Measurements from ENCODE around the gene SDC1.

Gene SDC1

DNA sequence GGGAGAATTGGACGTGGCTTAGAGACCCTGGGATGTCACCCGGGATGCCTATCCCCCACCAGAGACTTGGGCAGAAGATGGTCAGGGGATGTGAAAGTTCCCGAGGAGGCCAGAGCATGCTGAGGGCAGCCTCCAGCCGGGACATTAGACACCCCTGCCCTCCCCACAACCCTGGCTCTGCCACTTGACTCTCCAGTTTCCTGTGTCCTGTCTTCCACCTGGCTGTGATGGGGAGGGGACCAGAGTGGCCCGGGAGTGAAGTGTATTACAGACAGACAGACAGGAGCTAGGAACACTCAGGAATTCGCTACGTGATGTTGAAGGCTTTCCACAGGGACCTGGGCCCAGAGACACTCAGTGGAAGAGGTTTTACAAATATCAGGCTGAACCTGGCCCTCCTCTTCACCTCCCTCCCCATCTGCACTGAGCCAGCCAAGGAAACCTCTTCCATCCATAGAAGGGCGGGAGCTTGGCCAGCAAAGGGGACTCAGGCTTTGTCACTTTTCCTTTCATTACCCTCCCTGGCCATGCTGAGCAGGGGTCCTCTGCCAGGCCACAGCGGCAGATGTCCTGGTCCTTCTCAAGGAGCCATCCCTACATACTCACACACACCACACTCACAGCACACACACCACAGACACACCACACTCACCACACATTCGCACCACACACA lies 60.7 kb downstream of the SDC1 start:
- no peak for DNase-seq (ENCODE audit: low read depth)
- H3K4me3 ChIP-seq (ENCODE audit: low read depth, low read length) = no peak overlapping the region
- TF ChIP-seq CTCF (IDR thresholded peaks at IDR 0.05; ENCODE audit: control insufficient read depth, extremely low read depth, insufficient read depth) = no peak

GRCh38 chr2:20159411-20160070 lies 65.4 kb downstream of the SDC1 start:
- no peak overlapping the region for H3K4me3 ChIP-seq (ENCODE audit: low read depth, low read length)
- TF ChIP-seq CTCF (IDR thresholded peaks at IDR 0.05; ENCODE audit: control insufficient read depth, extremely low read depth, insufficient read depth) = no peak
- DNase-seq (ENCODE audit: low read depth) = no peak

- H3K4me3 ChIP-seq (ENCODE audit: low read depth, low read length) = no peak overlapping the region
- TF ChIP-seq CTCF (IDR thresholded peaks at IDR 0.05; ENCODE audit: control insufficient read depth, extremely low read depth, insufficient read depth) = no peak
- no peak for DNase-seq (ENCODE audit: low read depth)
Measured at GRCh38 chr2:20157193-20157891, 67.6 kb downstream of the SDC1 start.

GRCh38 chr2:20156836-20157192 lies 68.1 kb downstream of the SDC1 start:
- TF ChIP-seq CTCF (IDR thresholded peaks at IDR 0.05; ENCODE audit: control insufficient read depth, extremely low read depth, insufficient read depth) = no peak
- DNase-seq (ENCODE audit: low read depth) = no peak
- H3K4me3 ChIP-seq (ENCODE audit: low read depth, low read length) = no peak overlapping the region

DNA sequence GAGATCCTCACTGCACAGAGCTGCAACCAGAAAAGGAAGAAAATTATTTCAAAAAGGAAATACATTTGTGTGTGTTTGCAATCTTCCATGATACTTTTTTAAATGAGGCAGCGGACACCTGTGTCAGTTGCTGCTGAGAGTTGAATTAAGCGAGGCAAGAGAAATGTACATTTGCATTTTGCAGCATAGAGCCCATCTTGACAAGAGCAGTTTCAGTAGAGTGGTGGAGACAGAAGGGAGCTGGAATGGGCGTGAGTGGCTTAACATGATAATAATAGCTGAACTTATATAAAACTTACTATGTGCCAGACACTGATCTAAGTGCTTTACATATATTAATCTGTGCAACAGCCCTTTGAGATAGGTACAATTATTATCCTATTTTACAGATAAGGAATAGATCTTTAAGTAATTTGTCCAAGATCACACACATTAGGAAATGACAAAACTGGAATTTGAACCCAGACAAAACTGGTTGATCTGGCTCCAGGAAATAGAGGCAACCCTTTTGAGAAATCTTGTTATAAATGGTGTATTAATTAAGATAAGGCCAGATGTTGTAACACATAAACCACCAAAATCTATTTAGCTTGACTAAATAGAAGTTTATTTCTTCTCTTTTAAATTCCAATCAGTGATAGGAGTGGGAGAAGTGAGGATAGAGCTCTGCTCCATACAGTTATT lies 68.7 kb downstream of the SDC1 start:
- no peak overlapping the region for H3K4me3 ChIP-seq (ENCODE audit: low read depth, low read length)

More for the DNA sequence above, 68.7 kb downstream of the SDC1 start:
- no peak for TF ChIP-seq CTCF (IDR thresholded peaks at IDR 0.05; ENCODE audit: control insufficient read depth, extremely low read depth, insufficient read depth)
- no peak for DNase-seq (ENCODE audit: low read depth)
